Activated T-helper 1 cell treated with anti-CD3 and anti-CD28 coated beads, Interleukin-12 subunit alpha, Interleukin-12 subunit beta, Interleukin-2, Interleukin-4 antibody, amounts not matched to agents 30 ng/mL and 10 ng/mL and 1 ng/mL, durations not matched to agents 14 hours and 24 hours and 36 hours (primary cell): ENCODE data around the gene EYS. TPM values are rescaled to one million over a fixed set of nuclear protein-coding genes. Genes with fewer than 3 reads are reported as not detected.
"Not testable (repeated sequence)": the region's sequence is repeated elsewhere in the genome, so short reads cannot be mapped to it uniquely, and the experiment has no call there.

Source experiments
- DNase-seq: peaks from one replicate; pipeline ENCODE4 v3.0.0; 2021; ENCODE audit warnings: low spot score
- H3K27ac Mint-ChIP-seq: one replicate; pipeline ENCODE4 v1.8.0; 2021; ENCODE audit warnings: mild to moderate bottlenecking, mixed read lengths
- H3K27me3 Mint-ChIP-seq: one replicate; pipeline ENCODE4 v1.8.0; 2022; ENCODE audit warnings: mild to moderate bottlenecking, moderate library complexity, mixed read lengths; ENCODE audit not compliant: insufficient read depth
- H3K36me3 Mint-ChIP-seq: one replicate; pipeline ENCODE4 v1.8.0; 2021; ENCODE audit warnings: low read depth, mixed read lengths
- H3K4me1 Mint-ChIP-seq: one replicate; pipeline ENCODE4 v1.8.0; 2021; ENCODE audit warnings: low read depth, mixed read lengths
- H3K4me3 Mint-ChIP-seq: one replicate; pipeline ENCODE4 v1.8.0; 2021; ENCODE audit warnings: mild to moderate bottlenecking, moderate library complexity, mixed read lengths
- H3K9me3 Mint-ChIP-seq: one replicate; pipeline ENCODE4 v1.8.0; 2021; ENCODE audit warnings: mixed read lengths
- intact Hi-C: fragments of 100-400 bp; cut with micrococcal nuclease; formaldehyde crosslinking; loops from one replicate; pipeline ENCODE4 v1.15.1; 2024
- total RNA-seq: library from RNA; stranded (reverse); gene quantifications from 2 replicates; pipeline ENCODE4 v1.2.3, GENCODE V29; 2022

EYS gene
- total RNA-seq, 1 donor from 2014 or later = not detected

DNA sequence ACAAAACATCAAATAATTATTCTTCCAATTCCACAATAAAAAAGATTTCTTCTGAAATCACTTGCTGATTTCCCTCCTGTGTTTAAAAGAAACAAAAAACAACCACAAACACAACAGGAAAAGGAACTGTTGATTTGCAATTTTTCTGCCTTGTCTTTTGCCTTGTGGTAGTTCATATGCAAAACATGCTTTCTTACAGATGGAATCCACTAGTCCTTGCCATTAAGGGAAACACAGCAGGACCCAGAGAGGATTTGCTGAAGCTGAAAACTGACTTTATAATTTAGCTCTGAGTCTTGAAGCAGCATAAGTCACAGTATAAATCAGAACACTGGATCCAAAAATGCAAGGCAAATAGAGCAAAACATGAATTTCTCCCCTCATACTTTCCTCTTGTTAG is 1742.7 kb downstream of the EYS start:
- Mint-ChIP-seq H3K4me3 (no peak overlapping the region), H3K27me3 (no peaks in the 10 kb centered on the region), H3K9me3 (no peaks in the 10 kb centered on the region), H3K36me3 (no peaks in the 10 kb centered on the region), H3K4me1 (no peaks in the 10 kb centered on the region), H3K27ac (no peak overlapping the region)
- DNase-seq = no peak
- intact Hi-C loops = no loop called here

DNA sequence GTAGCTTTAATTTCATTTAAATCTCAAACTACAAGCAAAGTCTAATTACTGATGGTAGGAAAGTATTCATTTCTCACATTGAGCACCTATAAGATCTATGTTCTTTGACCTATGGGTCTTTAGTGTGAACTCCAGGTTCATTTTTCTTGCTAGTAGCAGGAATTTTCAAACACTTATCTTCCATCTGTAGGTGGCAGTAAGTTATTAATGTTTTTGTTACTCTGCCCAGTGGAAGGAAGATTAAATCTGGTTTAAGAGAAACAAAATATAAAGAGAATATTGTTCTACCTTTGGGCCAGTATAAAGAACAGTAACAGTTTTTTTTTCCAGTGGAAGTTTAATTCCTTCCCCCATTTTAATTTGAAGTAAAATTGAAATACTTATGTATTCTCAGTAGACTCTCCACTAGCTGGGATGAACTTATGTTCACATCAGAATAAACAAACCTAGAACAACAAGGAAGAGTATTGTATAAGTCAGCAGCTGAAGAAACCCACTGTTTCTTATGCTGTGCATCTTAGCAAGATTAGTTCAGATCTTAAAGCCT is 1743.2 kb downstream of the EYS start:
- intact Hi-C loops = no loop called here
- no peaks in the 10 kb centered on the region for H3K36me3 Mint-ChIP-seq
- no peak overlapping the region for H3K27ac Mint-ChIP-seq
- H3K27me3 Mint-ChIP-seq = no peaks in the 10 kb centered on the region
- no peaks in the 10 kb centered on the region for H3K9me3 Mint-ChIP-seq
- H3K4me1 Mint-ChIP-seq = no peaks in the 10 kb centered on the region
- H3K4me3 Mint-ChIP-seq = no peak overlapping the region
- no peak for DNase-seq

DNA sequence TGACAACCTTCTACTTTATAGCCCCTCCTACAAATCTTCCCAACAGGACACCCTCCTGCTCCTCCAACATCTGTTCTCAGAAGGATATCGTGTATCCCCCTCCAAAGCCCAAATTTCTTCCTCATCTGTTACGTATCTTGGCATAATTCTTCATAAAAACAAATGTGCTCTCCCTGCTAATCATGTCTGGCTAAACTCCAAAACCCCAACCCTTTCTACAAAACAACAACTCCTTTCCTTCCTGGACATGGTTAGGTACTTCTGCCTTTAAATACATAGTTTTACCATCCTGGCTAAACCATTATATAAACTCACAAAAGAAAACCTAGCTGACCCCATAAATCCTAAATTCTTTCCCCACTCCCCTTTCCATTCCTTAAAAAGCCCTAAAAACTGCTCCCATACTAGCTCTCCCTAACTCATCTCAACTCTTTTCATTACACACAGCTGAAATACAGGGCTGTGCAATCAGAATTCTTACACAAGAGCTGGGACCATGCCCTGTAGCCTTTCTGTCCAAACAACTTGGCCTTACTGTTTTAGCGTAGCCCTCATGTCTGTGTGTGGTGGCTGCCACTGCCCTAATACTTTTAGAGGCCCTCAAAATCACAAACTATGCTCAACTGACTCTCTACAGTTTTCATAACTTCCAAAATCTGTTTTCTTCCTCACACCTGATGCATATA is 1753.5 kb downstream of the EYS start:
- DNase-seq, H3K27ac Mint-ChIP-seq, H3K4me1 Mint-ChIP-seq, intact Hi-C loops, H3K27me3 Mint-ChIP-seq, H3K9me3 Mint-ChIP-seq, H3K4me3 Mint-ChIP-seq, H3K36me3 Mint-ChIP-seq: not testable (repeated sequence)

DNA sequence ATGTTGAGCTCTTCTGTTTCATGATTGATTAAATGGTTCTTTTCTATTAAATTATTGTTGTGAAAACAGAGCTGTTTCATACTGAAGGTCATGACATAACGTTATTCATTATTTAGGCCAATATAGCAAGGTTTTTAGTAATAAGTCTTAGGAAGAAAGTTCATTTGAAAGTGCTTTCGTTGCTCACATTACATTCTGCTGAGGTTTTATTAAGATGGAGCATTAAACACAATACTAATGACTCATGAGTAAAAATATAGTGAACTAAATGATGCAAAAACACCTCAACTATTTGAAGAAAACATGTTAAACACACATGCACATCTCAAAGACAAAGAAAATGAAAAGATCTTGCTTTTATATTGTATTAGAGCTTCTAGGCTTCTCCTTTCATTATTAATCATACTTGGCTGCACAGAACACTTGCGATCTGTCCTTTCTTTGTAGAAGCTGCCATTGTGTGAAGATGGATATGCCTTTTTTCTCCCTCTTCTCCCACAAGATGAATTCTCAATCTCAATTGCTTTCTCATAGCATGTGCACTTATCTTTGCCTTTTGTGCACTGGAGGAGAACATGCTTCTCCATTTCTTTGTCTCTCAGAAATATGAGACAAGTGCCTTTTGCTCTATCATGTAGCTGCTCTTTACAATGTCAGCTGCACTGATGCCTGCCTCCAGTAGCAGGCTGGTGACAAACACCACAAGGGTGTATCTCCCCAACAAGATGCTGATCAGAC is 1759.1 kb downstream of the EYS start:
- Mint-ChIP-seq H3K4me1 (no peaks in the 10 kb centered on the region), H3K36me3 (no peaks in the 10 kb centered on the region), H3K27ac (no peak overlapping the region), H3K4me3 (no peak overlapping the region), H3K9me3 (peaks cover 3% of the 10 kb centered on the region), H3K27me3 (peaks cover 1% of the 10 kb centered on the region)
- intact Hi-C loops = no loop called here
- DNase-seq = no peak

DNA sequence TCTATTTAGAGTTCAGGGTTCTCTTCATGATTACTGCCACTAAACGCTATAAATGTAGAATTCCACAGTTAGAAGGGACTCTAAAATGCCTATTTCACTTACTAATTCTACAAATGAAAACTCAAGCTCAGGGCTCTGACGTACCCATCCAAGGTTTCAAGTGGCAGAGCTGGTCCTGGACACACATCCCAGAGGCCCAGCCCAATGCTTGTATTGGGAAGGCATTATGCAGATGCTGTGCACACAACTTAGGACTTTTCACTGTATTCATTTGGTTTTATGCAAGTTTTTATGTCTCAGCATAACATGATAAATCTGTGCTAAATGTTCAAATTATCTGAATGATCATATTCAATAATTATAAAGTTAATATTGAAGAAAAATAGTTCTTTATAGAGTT is 1761.0 kb downstream of the EYS start:
- DNase-seq = no peak
- H3K27ac Mint-ChIP-seq = no peak overlapping the region
- intact Hi-C loops = no loop called here
- no peaks in the 10 kb centered on the region for H3K4me1 Mint-ChIP-seq
- H3K4me3 Mint-ChIP-seq = no peak overlapping the region
- peaks cover 1% of the 10 kb centered on the region for H3K27me3 Mint-ChIP-seq
- no peaks in the 10 kb centered on the region for H3K36me3 Mint-ChIP-seq
- peaks cover 3% of the 10 kb centered on the region for H3K9me3 Mint-ChIP-seq

DNA sequence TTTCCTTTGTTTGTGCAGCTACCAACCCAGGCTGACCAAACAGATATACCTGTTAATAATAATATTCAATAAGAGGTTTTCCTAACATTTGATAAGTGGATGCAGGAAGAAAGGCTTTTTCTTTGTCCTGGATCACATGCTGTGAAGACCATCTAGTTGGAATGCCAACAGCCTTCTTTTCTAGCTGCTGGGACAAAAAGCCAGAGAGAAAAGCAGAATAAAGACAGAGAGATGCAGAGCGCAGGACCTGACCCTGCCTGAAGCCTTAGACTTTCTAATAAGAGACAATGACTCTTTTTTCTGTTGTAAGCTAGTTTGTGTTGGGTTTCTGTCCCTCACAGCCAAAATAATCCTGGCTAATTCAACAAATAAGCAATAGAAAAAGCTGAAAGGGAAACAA is 1763.2 kb downstream of the EYS start:
- H3K9me3 Mint-ChIP-seq = peaks cover 3% of the 10 kb centered on the region
- H3K27me3 Mint-ChIP-seq = peaks cover 1% of the 10 kb centered on the region
- H3K4me1 Mint-ChIP-seq = no peaks in the 10 kb centered on the region
- intact Hi-C loops = no loop called here
- H3K27ac Mint-ChIP-seq = no peak overlapping the region
- no peaks in the 10 kb centered on the region for H3K36me3 Mint-ChIP-seq
- DNase-seq = no peak
- H3K4me3 Mint-ChIP-seq = no peak overlapping the region

DNA sequence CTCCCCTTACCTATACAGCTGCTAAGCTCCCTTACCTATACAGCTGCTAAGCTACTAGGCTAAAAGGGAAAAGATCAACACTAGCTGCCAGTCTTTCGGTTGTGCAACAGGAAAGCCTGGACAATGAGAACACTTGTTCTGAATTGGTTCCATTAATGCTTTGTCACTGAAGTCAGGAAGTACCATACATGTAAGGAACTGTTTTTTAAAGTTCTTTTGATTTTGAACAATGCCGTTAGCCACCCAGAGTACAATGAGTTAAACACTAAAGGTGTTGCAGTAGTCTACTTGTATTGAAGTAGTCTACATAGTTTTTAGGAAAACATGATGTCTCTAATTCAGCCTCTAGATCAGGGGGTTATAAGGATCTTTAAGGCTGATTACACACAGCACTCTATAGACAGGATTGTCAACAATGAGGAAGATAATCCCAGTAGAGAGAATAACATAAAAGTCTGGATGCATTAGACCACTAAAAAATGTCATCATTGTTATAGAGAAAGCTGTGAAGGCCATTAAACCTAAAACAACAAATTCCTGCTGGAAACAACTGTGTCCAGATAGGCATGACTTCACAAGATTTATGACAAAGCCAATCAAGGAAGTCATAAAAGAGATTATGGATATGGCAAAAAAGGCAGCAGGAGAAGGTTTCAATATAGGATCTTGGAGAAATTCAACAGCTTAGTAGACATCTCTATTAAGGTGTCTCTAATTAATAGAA is 1765.1 kb downstream of the EYS start:
- no peaks in the 10 kb centered on the region for H3K4me1 Mint-ChIP-seq
- H3K27ac Mint-ChIP-seq = no peak overlapping the region
- no peak overlapping the region for H3K4me3 Mint-ChIP-seq
- no peak for DNase-seq
- intact Hi-C loops = no loop called here
- no peaks in the 10 kb centered on the region for H3K27me3 Mint-ChIP-seq
- no peaks in the 10 kb centered on the region for H3K36me3 Mint-ChIP-seq
- H3K9me3 Mint-ChIP-seq = peaks cover 3% of the 10 kb centered on the region

DNA sequence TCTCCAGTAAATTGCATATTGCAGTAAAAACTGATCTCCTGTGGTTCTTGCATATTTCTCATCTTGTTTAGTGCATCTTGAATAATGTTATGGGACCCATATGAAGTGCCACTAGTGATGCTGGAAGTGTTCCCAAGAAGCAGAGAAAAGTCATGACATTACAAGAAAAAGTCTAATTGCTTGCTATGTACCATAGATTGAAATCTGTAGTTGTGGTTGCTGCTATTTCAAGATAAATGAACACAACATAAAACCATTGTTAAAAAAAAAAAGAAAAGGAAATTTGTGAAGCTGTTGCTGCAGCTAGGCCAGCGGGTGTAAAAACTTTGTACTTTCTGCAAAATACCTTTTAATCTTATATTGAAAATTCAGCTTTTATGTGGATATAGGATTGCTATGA is 1767.0 kb downstream of the EYS start:
- intact Hi-C loops = no loop called here
- H3K4me1 Mint-ChIP-seq = no peaks in the 10 kb centered on the region
- no peak overlapping the region for H3K27ac Mint-ChIP-seq
- DNase-seq = no peak
- peaks cover 2% of the 10 kb centered on the region for H3K9me3 Mint-ChIP-seq
- no peaks in the 10 kb centered on the region for H3K27me3 Mint-ChIP-seq
- H3K4me3 Mint-ChIP-seq = no peak overlapping the region
- H3K36me3 Mint-ChIP-seq = no peaks in the 10 kb centered on the region

DNA sequence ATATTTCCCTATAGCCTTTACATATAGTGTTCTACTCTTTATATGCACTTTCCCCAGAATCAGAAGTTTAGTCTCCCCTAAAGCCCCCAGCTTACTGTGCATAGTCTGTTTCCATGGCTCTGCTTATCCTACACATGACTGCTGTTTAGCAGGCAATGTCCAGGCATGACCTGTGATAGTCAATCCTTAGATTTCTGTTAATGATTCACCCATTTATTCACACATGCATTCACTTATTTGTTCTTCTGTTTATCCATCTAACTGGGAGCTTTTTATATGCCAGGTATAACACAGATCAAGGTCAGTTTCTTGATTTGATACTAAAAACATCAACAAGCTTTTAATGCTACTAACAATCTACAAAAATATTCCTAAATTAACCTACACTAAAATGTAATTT is 1770.6 kb downstream of the EYS start:
- Mint-ChIP-seq H3K36me3 (no peaks in the 10 kb centered on the region), H3K27ac (no peak overlapping the region), H3K4me3 (no peak overlapping the region), H3K4me1 (no peaks in the 10 kb centered on the region), H3K9me3 (no peaks in the 10 kb centered on the region), H3K27me3 (no peaks in the 10 kb centered on the region)
- intact Hi-C loops = no loop called here
- no peak for DNase-seq

DNA sequence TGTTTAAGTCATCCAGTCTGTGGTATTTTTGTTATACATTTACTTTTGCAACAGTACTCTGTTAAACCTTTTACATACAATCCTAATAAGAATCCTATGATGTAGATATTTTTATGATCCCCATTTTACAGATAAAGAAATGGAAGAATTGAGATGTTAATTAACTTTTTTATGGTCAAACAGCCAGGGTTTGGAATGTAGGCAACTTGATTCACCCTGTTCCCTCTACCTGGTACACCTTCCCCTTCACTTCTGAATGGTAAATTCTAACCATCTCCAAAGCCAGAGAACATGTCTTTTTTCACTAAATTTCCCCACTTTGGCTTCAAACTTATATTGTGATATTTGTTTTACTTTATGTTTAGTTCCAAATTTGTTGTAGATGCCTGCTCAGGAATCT is 1771.3 kb downstream of the EYS start:
- Mint-ChIP-seq H3K9me3 (no peaks in the 10 kb centered on the region), H3K36me3 (no peaks in the 10 kb centered on the region), H3K27me3 (no peaks in the 10 kb centered on the region), H3K27ac (no peak overlapping the region), H3K4me1 (no peaks in the 10 kb centered on the region), H3K4me3 (no peak overlapping the region)
- intact Hi-C loops = no loop called here
- no peak for DNase-seq

DNA sequence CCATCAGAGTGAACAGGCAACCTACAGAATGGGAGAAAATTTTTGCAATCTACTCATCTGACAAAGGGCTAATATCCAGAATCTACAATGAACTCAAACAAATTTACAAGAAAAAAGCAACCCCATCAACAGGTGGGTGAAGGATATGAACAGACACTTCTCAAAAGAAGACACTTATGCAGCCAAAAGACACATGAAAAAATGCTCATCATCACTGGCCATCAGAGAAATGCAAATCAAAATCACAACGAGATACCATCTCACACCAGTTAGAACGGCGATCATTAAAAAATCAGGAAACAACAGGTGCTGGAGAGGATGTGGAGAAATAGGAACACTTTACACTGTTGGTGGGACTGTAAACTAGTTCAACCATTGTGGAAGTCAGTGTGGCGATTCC is 1773.1 kb downstream of the EYS start:
- H3K4me3 Mint-ChIP-seq, H3K27ac Mint-ChIP-seq, intact Hi-C loops: not testable (repeated sequence)

DNA sequence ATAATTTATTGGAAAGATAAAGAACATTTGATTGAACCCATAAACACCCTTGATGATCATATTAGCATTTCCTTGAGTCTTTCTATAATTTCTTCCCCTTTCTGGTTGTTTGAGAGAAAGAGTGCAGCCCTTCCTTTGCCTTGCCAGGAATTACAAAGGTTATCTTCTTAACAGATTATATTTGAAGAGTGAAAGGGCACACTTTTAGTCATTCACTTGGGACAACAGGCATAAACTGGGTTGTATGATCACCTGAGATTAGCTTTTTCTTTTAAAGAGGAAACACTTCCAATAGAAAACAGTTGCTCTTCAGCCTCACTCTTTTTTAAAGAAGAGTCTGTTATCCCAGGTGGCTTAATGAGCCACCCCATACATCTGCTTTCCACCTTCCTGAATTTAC is 1776.2 kb downstream of the EYS start:
- intact Hi-C loops = no loop called here
- Mint-ChIP-seq H3K4me1 (no peaks in the 10 kb centered on the region), H3K27me3 (no peaks in the 10 kb centered on the region), H3K27ac (no peak overlapping the region), H3K4me3 (no peak overlapping the region), H3K9me3 (no peaks in the 10 kb centered on the region), H3K36me3 (no peaks in the 10 kb centered on the region)
- DNase-seq = no peak

More for the DNA sequence above, 1773.1 kb downstream of the EYS start:
- H3K27me3 Mint-ChIP-seq, H3K9me3 Mint-ChIP-seq, DNase-seq, H3K4me1 Mint-ChIP-seq, H3K36me3 Mint-ChIP-seq: not testable (repeated sequence)

DNA sequence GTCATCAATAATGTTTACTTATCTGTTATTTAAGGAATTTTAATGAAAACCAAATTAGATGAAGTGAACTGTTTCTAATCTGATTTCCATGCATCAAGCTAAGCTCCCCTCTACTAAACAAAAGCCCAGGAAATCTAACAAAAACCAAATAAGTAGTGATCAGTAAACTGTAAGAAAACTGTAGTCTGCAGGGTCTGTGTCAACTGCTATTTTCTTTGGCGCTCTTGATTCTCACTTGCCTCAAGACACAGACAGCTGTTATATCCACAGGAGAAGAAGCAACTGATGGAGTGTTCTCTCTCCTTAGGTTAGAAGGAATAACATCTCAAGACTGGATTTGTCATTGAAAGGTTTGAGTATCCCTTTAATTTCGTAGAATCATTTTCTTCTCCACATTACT is 1777.9 kb downstream of the EYS start:
- H3K27ac Mint-ChIP-seq = no peak overlapping the region
- DNase-seq = no peak
- H3K9me3 Mint-ChIP-seq = no peaks in the 10 kb centered on the region
- H3K4me3 Mint-ChIP-seq = no peak overlapping the region
- no peaks in the 10 kb centered on the region for H3K4me1 Mint-ChIP-seq
- no peaks in the 10 kb centered on the region for H3K36me3 Mint-ChIP-seq
- no peaks in the 10 kb centered on the region for H3K27me3 Mint-ChIP-seq
- intact Hi-C loops = no loop called here
